Smooth muscle cell (in vitro differentiated cells): ENCODE results near the gene UTP15. TPM values are rescaled to one million over a fixed set of nuclear protein-coding genes. Genes with fewer than 3 reads are reported as not detected.

Experiments
- DNase-seq: peaks from one replicate; lab custom pipeline; 2025; ENCODE audit not compliant: unreplicated experiment; lab: John Stamatoyannopoulos, UW
- H2AFZ ChIP-seq: fragments of 200-600 bp; sonication (generic); 2 replicates; pipeline ENCODE4 v1.6.0; 2016; ENCODE audit warnings: antibody characterized with exemption, low read depth, mild to moderate bottlenecking
- H3F3A ChIP-seq: fragments of 200-600 bp; sonication (generic); 2 replicates; pipeline ENCODE4 v1.6.0; 2017; ENCODE audit warnings: antibody characterized with exemption, low read depth
- H3K27ac ChIP-seq: fragments of 200-600 bp; sonication (generic); 2 replicates; pipeline ENCODE4 v1.5.1; 2016; ENCODE audit warnings: low read depth, mild to moderate bottlenecking
- H3K27me3 ChIP-seq: fragments of 200-600 bp; sonication (generic); 2 replicates; pipeline ENCODE4 v1.6.1; 2016; ENCODE audit warnings: low read depth, mild to moderate bottlenecking
- H3K36me3 ChIP-seq: fragments of 200-600 bp; sonication (generic); 2 replicates; pipeline ENCODE4 v1.5.1; 2016; ENCODE audit warnings: low read depth
- H3K4me1 ChIP-seq: fragments of 200-600 bp; sonication (generic); 2 replicates; pipeline ENCODE4 v1.5.1; 2016; ENCODE audit warnings: low read depth
- H3K4me2 ChIP-seq: fragments of 200-600 bp; sonication (generic); 2 replicates; pipeline ENCODE4 v1.6.0; 2016; ENCODE audit warnings: mild to moderate bottlenecking
- H3K4me3 ChIP-seq: fragments of 200-600 bp; sonication (generic); 2 replicates; pipeline ENCODE4 v1.5.1; 2016; ENCODE audit warnings: mild to moderate bottlenecking
- H3K79me2 ChIP-seq: fragments of 200-600 bp; sonication (generic); 2 replicates; pipeline ENCODE4 v1.6.0; 2016; ENCODE audit warnings: low read depth, mild to moderate bottlenecking
- H3K9ac ChIP-seq: fragments of 200-600 bp; sonication (generic); 2 replicates; pipeline ENCODE4 v1.6.0; 2016; ENCODE audit warnings: low read depth
- H3K9me3 ChIP-seq: fragments of 200-600 bp; sonication (generic); replicated peaks from 2 replicates; pipeline ENCODE4 v1.5.1; 2016; ENCODE audit warnings: low read depth
- H4K20me1 ChIP-seq: fragments of 200-600 bp; sonication (generic); 2 replicates; pipeline ENCODE4 v1.6.0; 2016; ENCODE audit warnings: low read depth
- WGBS: methylation state at CpG from one replicate; pipeline ENCODE4 v1.1.7; 2016; ENCODE audit warnings: low lambda C conversion rate; 5-methylcytosine and 5-hydroxymethylcytosine counted together
- polyA plus RNA-seq: library from polyadenylated mRNA; unstranded; fragments of >200 nt; fragmentation: Nextera tagmentation; extraction: Ambion mirVana; gene quantifications from 2 replicates; pipeline ENCODE4 v1.2.1, GENCODE V29; 2016
- total RNA-seq: library from RNA; depleted of rRNA; stranded (reverse); fragments of >200 nt; gene quantifications from 2 replicates; pipeline ENCODE4 v1.2.3, GENCODE V29; 2014
- TF ChIP-seq, protein P1 (sequence below): fragments of 200-600 bp; sonication (generic); IDR thresholded peaks from 2 replicates; pipeline ENCODE4 v1.5.1; 2017; ENCODE audit warnings: borderline replicate concordance, mild to moderate bottlenecking, antibody characterized with exemption; ENCODE audit not compliant: insufficient read depth, poor library complexity, severe bottlenecking

Gene UTP15
- total and polyA plus RNA-seq, 2 experiments from 2014 or later: 10.2 to 15.2 TPM

DNA sequence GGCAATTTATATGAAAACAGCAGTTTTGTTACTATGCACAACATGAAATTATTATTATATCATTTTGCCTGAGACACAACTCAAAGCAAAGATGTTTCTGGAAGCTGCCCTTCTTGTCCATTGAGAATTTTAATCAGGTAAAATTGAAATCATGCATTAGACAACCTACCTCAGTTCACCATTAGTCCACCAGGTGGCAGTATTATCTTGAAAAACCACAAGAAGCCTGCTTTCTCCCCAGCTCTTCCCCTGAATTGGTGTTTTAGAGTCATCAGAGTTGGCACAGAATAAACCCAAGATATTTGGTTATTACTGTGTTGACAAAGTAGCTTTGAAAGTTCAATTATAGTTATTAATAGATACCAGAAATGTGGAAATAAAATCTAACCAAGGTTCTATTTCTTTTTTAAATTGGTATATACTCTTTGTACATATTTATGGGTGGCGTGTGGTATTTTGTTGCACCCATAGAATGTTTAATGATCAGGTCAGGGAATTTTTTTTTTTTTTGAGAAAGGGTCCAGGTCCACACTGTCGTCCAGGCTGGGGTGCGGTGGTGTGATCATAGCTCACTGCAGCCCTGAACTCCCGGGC is 25.7 kb downstream of the UTP15 start:
- no peak overlapping the region for H3K9ac ChIP-seq
- peak overlapping the region; percentile 17 for H3K4me2 ChIP-seq
- no peaks in the 10 kb centered on the region for H3K9me3 ChIP-seq
- 63% methylated on average over 4 of the region's 4 CpGs for WGBS
- no peaks in the 10 kb centered on the region for H3F3A ChIP-seq
- no peaks in the 10 kb centered on the region for H3K4me1 ChIP-seq
- no peak overlapping the region for H2AFZ ChIP-seq
- DNase-seq: no peak
- no peak overlapping the region for H3K4me3 ChIP-seq
- TF ChIP-seq, protein P1, sequence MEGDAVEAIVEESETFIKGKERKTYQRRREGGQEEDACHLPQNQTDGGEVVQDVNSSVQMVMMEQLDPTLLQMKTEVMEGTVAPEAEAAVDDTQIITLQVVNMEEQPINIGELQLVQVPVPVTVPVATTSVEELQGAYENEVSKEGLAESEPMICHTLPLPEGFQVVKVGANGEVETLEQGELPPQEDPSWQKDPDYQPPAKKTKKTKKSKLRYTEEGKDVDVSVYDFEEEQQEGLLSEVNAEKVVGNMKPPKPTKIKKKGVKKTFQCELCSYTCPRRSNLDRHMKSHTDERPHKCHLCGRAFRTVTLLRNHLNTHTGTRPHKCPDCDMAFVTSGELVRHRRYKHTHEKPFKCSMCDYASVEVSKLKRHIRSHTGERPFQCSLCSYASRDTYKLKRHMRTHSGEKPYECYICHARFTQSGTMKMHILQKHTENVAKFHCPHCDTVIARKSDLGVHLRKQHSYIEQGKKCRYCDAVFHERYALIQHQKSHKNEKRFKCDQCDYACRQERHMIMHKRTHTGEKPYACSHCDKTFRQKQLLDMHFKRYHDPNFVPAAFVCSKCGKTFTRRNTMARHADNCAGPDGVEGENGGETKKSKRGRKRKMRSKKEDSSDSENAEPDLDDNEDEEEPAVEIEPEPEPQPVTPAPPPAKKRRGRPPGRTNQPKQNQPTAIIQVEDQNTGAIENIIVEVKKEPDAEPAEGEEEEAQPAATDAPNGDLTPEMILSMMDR: peak; percentile 89
- H3K27ac ChIP-seq: peak overlapping the region; percentile 25
- H3K79me2 ChIP-seq: no peaks in the 10 kb centered on the region
- H4K20me1 ChIP-seq: no peaks in the 10 kb centered on the region
- H3K36me3 ChIP-seq: no peaks in the 10 kb centered on the region
- no peaks in the 10 kb centered on the region for H3K27me3 ChIP-seq

DNA sequence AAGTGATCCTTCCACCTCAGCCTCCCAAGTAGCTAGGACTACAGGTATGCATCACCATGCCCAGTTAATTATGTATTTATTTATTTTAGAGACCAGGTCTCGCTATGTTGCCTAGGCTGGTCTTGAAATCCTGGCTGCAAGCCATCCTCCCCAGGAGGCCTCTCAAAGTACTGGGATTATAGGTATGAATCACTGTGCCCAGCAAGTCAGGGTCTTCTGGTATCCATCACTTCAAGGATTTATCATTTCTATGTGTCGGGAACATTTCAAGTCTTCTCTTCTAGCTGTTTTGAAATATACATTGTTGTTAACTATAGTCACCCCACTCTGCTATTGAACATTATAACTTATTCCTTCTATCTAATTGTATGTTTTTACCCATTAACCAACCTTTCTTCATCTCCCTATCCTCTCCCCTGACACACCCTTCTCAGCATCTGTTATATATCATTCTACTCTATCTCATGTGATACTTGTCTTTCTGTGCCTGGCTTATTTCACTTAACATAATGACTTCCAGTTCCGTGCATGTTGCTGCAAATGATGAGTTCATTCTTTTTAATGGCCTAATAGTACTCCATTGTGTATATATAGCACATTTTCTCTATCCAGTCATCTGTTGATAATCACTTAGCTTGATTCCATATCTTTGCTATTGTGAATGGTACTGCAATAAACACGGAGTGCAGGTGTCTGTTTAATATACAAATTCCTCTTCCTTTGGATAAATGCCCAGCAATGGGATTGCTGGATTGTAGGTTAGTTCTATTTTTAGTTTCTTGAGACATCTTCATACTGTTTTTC is 26.4 kb downstream of the UTP15 start:
- no peaks in the 10 kb centered on the region for H4K20me1 ChIP-seq
- DNase-seq: no peak
- H3K36me3 ChIP-seq: no peaks in the 10 kb centered on the region
- TF ChIP-seq, protein P1: no peak
- no peak overlapping the region for H3K9ac ChIP-seq
- H3K9me3 ChIP-seq: no peaks in the 10 kb centered on the region
- H3K4me1 ChIP-seq: no peaks in the 10 kb centered on the region
- WGBS: 12% methylated on average over 4 of the region's 4 CpGs
- H3K79me2 ChIP-seq: no peaks in the 10 kb centered on the region
- H3F3A ChIP-seq: no peaks in the 10 kb centered on the region
- H2AFZ ChIP-seq: no peak overlapping the region
- peak overlapping the region; percentile 17 for H3K4me2 ChIP-seq
- no peaks in the 10 kb centered on the region for H3K27me3 ChIP-seq
- no peak overlapping the region for H3K4me3 ChIP-seq
- H3K27ac ChIP-seq: peak overlapping the region; percentile 25

DNA sequence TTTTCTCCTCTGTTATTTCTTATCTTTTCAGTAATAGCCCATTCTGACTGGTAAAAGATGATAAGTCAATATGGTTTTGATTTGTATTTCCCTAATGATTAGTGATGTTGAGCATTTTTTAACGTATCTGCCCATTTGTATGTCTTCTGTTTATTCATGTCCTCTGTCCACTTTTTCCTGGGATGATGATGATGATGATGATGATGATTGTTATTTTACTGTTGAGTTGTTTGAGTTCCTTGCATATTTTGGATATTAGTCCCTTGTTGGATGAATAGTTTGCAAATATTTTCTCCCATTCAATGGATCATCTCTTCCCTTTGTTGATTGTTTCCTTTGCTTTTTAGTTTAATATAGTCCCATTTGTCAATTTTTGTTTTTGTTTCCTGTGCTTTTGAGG is 27.0 kb downstream of the UTP15 start:
- Histone ChIP-seq H3K9ac (no peak overlapping the region), H3K79me2 (no peaks in the 10 kb centered on the region), H3K4me3 (no peak overlapping the region), H3F3A (no peaks in the 10 kb centered on the region), H3K36me3 (no peaks in the 10 kb centered on the region), H3K4me2 (no peak overlapping the region), H2AFZ (no peak overlapping the region), H3K9me3 (no peaks in the 10 kb centered on the region), H4K20me1 (no peaks in the 10 kb centered on the region), H3K4me1 (no peaks in the 10 kb centered on the region), H3K27me3 (no peaks in the 10 kb centered on the region), H3K27ac (no peak overlapping the region)
- no peak for DNase-seq
- 88% methylated on average over 1 of the region's 1 CpG for WGBS
- TF ChIP-seq, protein P1: no peak
